ENCODE results near the gene SUMO2. TPM values are rescaled to one million over a fixed set of nuclear protein-coding genes. Genes with fewer than 3 reads are reported as not detected.

The SUMO2 gene
- total and polyA plus RNA-seq, 2 of the 13 experiments (the other 11 are each of a cell fraction or from before 2014, with no cell fraction given): 337 to 553 TPM

GRCh38 chr17:75181608-75182318, 996 bp downstream of the SUMO2 start (continued):
- TF ChIP-seq, protein P1, sequence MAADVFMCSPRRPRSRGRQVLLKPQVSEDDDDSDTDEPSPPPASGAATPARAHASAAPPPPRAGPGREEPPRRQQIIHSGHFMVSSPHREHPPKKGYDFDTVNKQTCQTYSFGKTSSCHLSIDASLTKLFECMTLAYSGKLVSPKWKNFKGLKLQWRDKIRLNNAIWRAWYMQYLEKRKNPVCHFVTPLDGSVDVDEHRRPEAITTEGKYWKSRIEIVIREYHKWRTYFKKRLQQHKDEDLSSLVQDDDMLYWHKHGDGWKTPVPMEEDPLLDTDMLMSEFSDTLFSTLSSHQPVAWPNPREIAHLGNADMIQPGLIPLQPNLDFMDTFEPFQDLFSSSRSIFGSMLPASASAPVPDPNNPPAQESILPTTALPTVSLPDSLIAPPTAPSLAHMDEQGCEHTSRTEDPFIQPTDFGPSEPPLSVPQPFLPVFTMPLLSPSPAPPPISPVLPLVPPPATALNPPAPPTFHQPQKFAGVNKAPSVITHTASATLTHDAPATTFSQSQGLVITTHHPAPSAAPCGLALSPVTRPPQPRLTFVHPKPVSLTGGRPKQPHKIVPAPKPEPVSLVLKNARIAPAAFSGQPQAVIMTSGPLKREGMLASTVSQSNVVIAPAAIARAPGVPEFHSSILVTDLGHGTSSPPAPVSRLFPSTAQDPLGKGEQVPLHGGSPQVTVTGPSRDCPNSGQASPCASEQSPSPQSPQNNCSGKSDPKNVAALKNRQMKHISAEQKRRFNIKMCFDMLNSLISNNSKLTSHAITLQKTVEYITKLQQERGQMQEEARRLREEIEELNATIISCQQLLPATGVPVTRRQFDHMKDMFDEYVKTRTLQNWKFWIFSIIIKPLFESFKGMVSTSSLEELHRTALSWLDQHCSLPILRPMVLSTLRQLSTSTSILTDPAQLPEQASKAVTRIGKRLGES (CRISPR knock-in tag; IDR thresholded peaks at IDR 0.05; ENCODE audit: borderline replicate concordance): no peak
- TF ChIP-seq ZNF672 (CRISPR knock-in tag; IDR thresholded peaks at IDR 0.05) (no peak), HIVEP1 (CRISPR knock-in tag; IDR thresholded peaks at IDR 0.05) (0 out of 2 replicates have a peak, but pooled peaks have one; percentile 33), ZNF512B (CRISPR knock-in tag; IDR thresholded peaks at IDR 0.05; ENCODE audit: borderline replicate concordance) (no peak), CREB1 (IDR thresholded peaks at IDR 0.05) (no peak), CREB1 (CRISPR knock-in tag; IDR thresholded peaks at IDR 0.05) (no peak), KAT7 (CRISPR knock-in tag; IDR thresholded peaks at IDR 0.05; ENCODE audit: borderline replicate concordance) (no peak), ZNF616 (CRISPR knock-in tag; IDR thresholded peaks at IDR 0.05; ENCODE audit: low read depth) (no peak), DRAP1 (CRISPR knock-in tag; IDR thresholded peaks at IDR 0.05) (no peak), ZSCAN29 (CRISPR knock-in tag; conservative IDR thresholded peaks at IDR 0.05) (no peak), ZNF136 (CRISPR knock-in tag; IDR thresholded peaks at IDR 0.05; ENCODE audit: low read depth) (no peak), ZNF160 (CRISPR knock-in tag; IDR thresholded peaks at IDR 0.05) (no peak), ARHGAP35 (CRISPR knock-in tag; IDR thresholded peaks at IDR 0.05; ENCODE audit: borderline replicate concordance) (no peak), PHF20 (CRISPR knock-in tag; IDR thresholded peaks at IDR 0.05) (no peak), TMF1 (CRISPR knock-in tag; IDR thresholded peaks at IDR 0.05; ENCODE audit: low read depth) (no peak), IRF9 (CRISPR knock-in tag; IDR thresholded peaks at IDR 0.05; ENCODE audit: borderline replicate concordance) (no peak)
- TF ChIP-seq, protein P2, sequence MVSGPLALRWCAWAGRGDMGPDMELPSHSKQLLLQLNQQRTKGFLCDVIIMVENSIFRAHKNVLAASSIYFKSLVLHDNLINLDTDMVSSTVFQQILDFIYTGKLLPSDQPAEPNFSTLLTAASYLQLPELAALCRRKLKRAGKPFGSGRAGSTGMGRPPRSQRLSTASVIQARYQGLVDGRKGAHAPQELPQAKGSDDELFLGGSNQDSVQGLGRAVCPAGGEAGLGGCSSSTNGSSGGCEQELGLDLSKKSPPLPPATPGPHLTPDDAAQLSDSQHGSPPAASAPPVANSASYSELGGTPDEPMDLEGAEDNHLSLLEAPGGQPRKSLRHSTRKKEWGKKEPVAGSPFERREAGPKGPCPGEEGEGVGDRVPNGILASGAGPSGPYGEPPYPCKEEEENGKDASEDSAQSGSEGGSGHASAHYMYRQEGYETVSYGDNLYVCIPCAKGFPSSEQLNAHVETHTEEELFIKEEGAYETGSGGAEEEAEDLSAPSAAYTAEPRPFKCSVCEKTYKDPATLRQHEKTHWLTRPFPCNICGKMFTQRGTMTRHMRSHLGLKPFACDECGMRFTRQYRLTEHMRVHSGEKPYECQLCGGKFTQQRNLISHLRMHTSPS (CRISPR knock-in tag; IDR thresholded peaks at IDR 0.05; ENCODE audit: low read depth): no peak
- TF ChIP-seq, protein P3, sequence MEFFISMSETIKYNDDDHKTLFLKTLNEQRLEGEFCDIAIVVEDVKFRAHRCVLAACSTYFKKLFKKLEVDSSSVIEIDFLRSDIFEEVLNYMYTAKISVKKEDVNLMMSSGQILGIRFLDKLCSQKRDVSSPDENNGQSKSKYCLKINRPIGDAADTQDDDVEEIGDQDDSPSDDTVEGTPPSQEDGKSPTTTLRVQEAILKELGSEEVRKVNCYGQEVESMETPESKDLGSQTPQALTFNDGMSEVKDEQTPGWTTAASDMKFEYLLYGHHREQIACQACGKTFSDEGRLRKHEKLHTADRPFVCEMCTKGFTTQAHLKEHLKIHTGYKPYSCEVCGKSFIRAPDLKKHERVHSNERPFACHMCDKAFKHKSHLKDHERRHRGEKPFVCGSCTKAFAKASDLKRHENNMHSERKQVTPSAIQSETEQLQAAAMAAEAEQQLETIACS (CRISPR knock-in tag; IDR thresholded peaks at IDR 0.05): no peak
- TF ChIP-seq, protein P4, sequence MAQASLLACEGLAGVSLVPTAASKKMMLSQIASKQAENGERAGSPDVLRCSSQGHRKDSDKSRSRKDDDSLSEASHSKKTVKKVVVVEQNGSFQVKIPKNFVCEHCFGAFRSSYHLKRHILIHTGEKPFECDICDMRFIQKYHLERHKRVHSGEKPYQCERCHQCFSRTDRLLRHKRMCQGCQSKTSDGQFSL (CRISPR knock-in tag; IDR thresholded peaks at IDR 0.05): no peak

All from HepG2 (cell line).